Erythroblast (primary cell): ENCODE results near the gene PCDHB7.
"Not testable (repeated sequence)": the region's sequence is repeated elsewhere in the genome, so short reads cannot be mapped to it uniquely, and the experiment has no call there.

Source experiments
- GATA1 ChIP-seq: IDR thresholded peaks from 2 replicates; pipeline ENCODE4 v1.6.1; 2011; ENCODE audit warnings: low read depth, mild to moderate bottlenecking, control low read depth, low read length, moderate library complexity
- POLR2A ChIP-seq: IDR thresholded peaks from 2 replicates; pipeline ENCODE4 v1.6.1; 2011; ENCODE audit warnings: mild to moderate bottlenecking, low read length

DNA sequence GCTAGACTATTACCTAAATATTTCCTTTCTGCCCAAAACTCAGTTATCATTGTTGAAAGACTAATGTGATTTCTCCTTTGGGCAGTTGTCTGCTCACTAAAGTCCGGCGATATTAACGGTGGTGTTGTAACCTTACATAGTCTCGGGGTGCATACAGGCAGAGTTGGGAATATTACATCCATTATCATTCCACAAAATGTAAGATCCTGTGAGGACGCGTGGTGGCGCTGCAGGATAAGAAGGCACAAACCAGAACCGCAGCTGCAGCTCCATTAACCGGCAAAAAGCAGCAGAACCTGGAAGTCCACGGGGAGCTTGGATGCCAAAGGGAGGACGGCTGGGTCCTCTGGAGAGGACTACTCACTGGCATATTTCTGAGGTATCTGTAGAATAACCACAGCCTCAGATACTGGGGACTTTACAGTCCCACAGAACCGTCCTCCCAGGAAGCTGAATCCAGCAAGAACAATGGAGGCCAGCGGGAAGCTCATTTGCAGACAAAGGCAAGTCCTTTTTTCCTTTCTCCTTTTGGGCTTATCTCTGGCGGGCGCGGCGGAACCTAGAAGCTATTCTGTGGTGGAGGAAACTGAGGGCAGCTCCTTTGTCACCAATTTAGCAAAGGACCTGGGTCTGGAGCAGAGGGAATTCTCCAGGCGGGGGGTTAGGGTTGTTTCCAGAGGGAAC lies 41.4 kb downstream of the PCDHB7 start, which contains the start of gene PCDHB13:
- not testable (repeated sequence) for TF ChIP-seq POLR2A, GATA1
